Measurements from ENCODE around the gene CFAP70.

CFAP70 gene

GRCh38 chr10:73388228-73388627 lies 29.6 kb upstream of the CFAP70 start:
- Histone ChIP-seq H3K36me3 (ENCODE audit: control insufficient read depth in 1 of 2, insufficient read depth in 2 of 2, low read length in 2 of 2) (peaks cover 27 to 57% of the 10 kb centered on the region in 2 donors), H3K27me3 (ENCODE audit: control insufficient read depth in 1 of 2, insufficient read depth in 2 of 2, low read length in 2 of 2) (no peaks in the 10 kb centered on the region)

GRCh38 chr10:73386583-73386982 lies 27.9 kb upstream of the CFAP70 start:
- H3K4me3 ChIP-seq (ENCODE audit: low read depth in 1 of 2, low read length in 2 of 2) = no peak overlapping the region
- peaks cover 36 to 71% of the 10 kb centered on the region in 2 donors for H3K36me3 ChIP-seq (ENCODE audit: control insufficient read depth in 1 of 2, insufficient read depth in 2 of 2, low read length in 2 of 2)
- no peaks in the 10 kb centered on the region for H3K27me3 ChIP-seq (ENCODE audit: control insufficient read depth in 1 of 2, insufficient read depth in 2 of 2, low read length in 2 of 2)
- no peaks in the 10 kb centered on the region for H3K4me1 ChIP-seq (ENCODE audit: control insufficient read depth in 1 of 2, insufficient read depth in 2 of 2, low read length in 2 of 2)
- H3K9me3 ChIP-seq (ENCODE audit: control insufficient read depth in 1 of 2, low read length in 2 of 2) = no peaks in the 10 kb centered on the region
- no peak overlapping the region for H3K27ac ChIP-seq (ENCODE audit: low read depth, low read length)
- H3K9ac ChIP-seq (ENCODE audit: low read depth in 1 of 2, low read length in 2 of 2) = no peak overlapping the region

More at GRCh38 chr10:73388228-73388627, 29.6 kb upstream of the CFAP70 start:
- H3K4me1 ChIP-seq (ENCODE audit: control insufficient read depth in 1 of 2, insufficient read depth in 2 of 2, low read length in 2 of 2) = no peaks in the 10 kb centered on the region
- H3K9ac ChIP-seq (ENCODE audit: low read depth in 1 of 2, low read length in 2 of 2) = no peak overlapping the region
- no peaks in the 10 kb centered on the region for H3K9me3 ChIP-seq (ENCODE audit: control insufficient read depth in 1 of 2, low read length in 2 of 2)
- H3K4me3 ChIP-seq (ENCODE audit: low read depth in 1 of 2, low read length in 2 of 2) = no peak overlapping the region
- no peak overlapping the region for H3K27ac ChIP-seq (ENCODE audit: low read depth, low read length)

GRCh38 chr10:73379064-73379748 lies 20.5 kb upstream of the CFAP70 start:
- Histone ChIP-seq H3K27me3 (ENCODE audit: control insufficient read depth in 1 of 2, insufficient read depth in 2 of 2, low read length in 2 of 2) (no peaks in the 10 kb centered on the region), H3K36me3 (ENCODE audit: control insufficient read depth in 1 of 2, insufficient read depth in 2 of 2, low read length in 2 of 2) (peaks cover 33 to 71% of the 10 kb centered on the region in 2 donors)

GRCh38 chr10:73376679-73377078 lies 18.0 kb upstream of the CFAP70 start:
- Histone ChIP-seq H3K36me3 (ENCODE audit: control insufficient read depth in 1 of 2, insufficient read depth in 2 of 2, low read length in 2 of 2) (peaks cover 21 to 54% of the 10 kb centered on the region in 2 donors), H3K4me1 (ENCODE audit: control insufficient read depth in 1 of 2, insufficient read depth in 2 of 2, low read length in 2 of 2) (no peaks in the 10 kb centered on the region), H3K9ac (ENCODE audit: low read depth in 1 of 2, low read length in 2 of 2) (no peak overlapping the region), H3K4me3 (ENCODE audit: low read depth in 1 of 2, low read length in 2 of 2) (no peak overlapping the region), H3K27ac (ENCODE audit: low read depth, low read length) (no peak overlapping the region), H3K9me3 (ENCODE audit: control insufficient read depth in 1 of 2, low read length in 2 of 2) (no peaks in the 10 kb centered on the region), H3K27me3 (ENCODE audit: control insufficient read depth in 1 of 2, insufficient read depth in 2 of 2, low read length in 2 of 2) (no peaks in the 10 kb centered on the region)

More at GRCh38 chr10:73379064-73379748, 20.5 kb upstream of the CFAP70 start:
- Histone ChIP-seq H3K9me3 (ENCODE audit: control insufficient read depth in 1 of 2, low read length in 2 of 2) (no peaks in the 10 kb centered on the region), H3K27ac (ENCODE audit: low read depth, low read length) (no peak overlapping the region), H3K4me3 (ENCODE audit: low read depth in 1 of 2, low read length in 2 of 2) (no peak overlapping the region), H3K9ac (ENCODE audit: low read depth in 1 of 2, low read length in 2 of 2) (no peak overlapping the region), H3K4me1 (ENCODE audit: control insufficient read depth in 1 of 2, insufficient read depth in 2 of 2, low read length in 2 of 2) (no peaks in the 10 kb centered on the region)

- no peak overlapping the region for H3K4me3 ChIP-seq (ENCODE audit: low read depth in 1 of 2, low read length in 2 of 2)
- peaks cover 9 to 18% of the 10 kb centered on the region in 2 donors for H3K36me3 ChIP-seq (ENCODE audit: control insufficient read depth in 1 of 2, insufficient read depth in 2 of 2, low read length in 2 of 2)
- H3K27ac ChIP-seq (ENCODE audit: low read depth, low read length) = no peak overlapping the region
- H3K9ac ChIP-seq (ENCODE audit: low read depth in 1 of 2, low read length in 2 of 2) = no peak overlapping the region
- no peaks in the 10 kb centered on the region for H3K4me1 ChIP-seq (ENCODE audit: control insufficient read depth in 1 of 2, insufficient read depth in 2 of 2, low read length in 2 of 2)
- no peaks in the 10 kb centered on the region for H3K9me3 ChIP-seq (ENCODE audit: control insufficient read depth in 1 of 2, low read length in 2 of 2)
- no peaks in the 10 kb centered on the region for H3K27me3 ChIP-seq (ENCODE audit: control insufficient read depth in 1 of 2, insufficient read depth in 2 of 2, low read length in 2 of 2)
Measured at GRCh38 chr10:73368238-73368637, 9.6 kb upstream of the CFAP70 start.

GRCh38 chr10:73366381-73367298 lies 8.0 kb upstream of the CFAP70 start:
- Histone ChIP-seq H3K27me3 (ENCODE audit: control insufficient read depth in 1 of 2, insufficient read depth in 2 of 2, low read length in 2 of 2) (no peaks in the 10 kb centered on the region), H3K27ac (ENCODE audit: low read depth, low read length) (no peak overlapping the region), H3K9ac (ENCODE audit: low read depth in 1 of 2, low read length in 2 of 2) (no peak overlapping the region), H3K36me3 (ENCODE audit: control insufficient read depth in 1 of 2, insufficient read depth in 2 of 2, low read length in 2 of 2) (peaks cover 9 to 22% of the 10 kb centered on the region in 2 donors), H3K4me1 (ENCODE audit: control insufficient read depth in 1 of 2, insufficient read depth in 2 of 2, low read length in 2 of 2) (no peaks in the 10 kb centered on the region), H3K4me3 (ENCODE audit: low read depth in 1 of 2, low read length in 2 of 2) (no peak overlapping the region), H3K9me3 (ENCODE audit: control insufficient read depth in 1 of 2, low read length in 2 of 2) (no peaks in the 10 kb centered on the region)

GRCh38 chr10:73364964-73365363 lies 6.3 kb upstream of the CFAP70 start:
- Histone ChIP-seq H3K27me3 (ENCODE audit: control insufficient read depth in 1 of 2, insufficient read depth in 2 of 2, low read length in 2 of 2) (no peaks in the 10 kb centered on the region), H3K4me3 (ENCODE audit: low read depth in 1 of 2, low read length in 2 of 2) (no peak overlapping the region), H3K27ac (ENCODE audit: low read depth, low read length) (no peak overlapping the region), H3K4me1 (ENCODE audit: control insufficient read depth in 1 of 2, insufficient read depth in 2 of 2, low read length in 2 of 2) (no peaks in the 10 kb centered on the region), H3K9ac (ENCODE audit: low read depth in 1 of 2, low read length in 2 of 2) (no peak overlapping the region), H3K9me3 (ENCODE audit: control insufficient read depth in 1 of 2, low read length in 2 of 2) (no peaks in the 10 kb centered on the region), H3K36me3 (ENCODE audit: control insufficient read depth in 1 of 2, insufficient read depth in 2 of 2, low read length in 2 of 2) (peaks cover 9 to 22% of the 10 kb centered on the region in 2 donors)

- H3K4me1 ChIP-seq (ENCODE audit: control insufficient read depth in 1 of 2, insufficient read depth in 2 of 2, low read length in 2 of 2) = peaks cover 6 to 10% of the 10 kb centered on the region in 2 donors
- H3K36me3 ChIP-seq (ENCODE audit: control insufficient read depth in 1 of 2, insufficient read depth in 2 of 2, low read length in 2 of 2) = peaks cover 0 to 8% of the 10 kb centered on the region in 2 donors
- no peaks in the 10 kb centered on the region for H3K27me3 ChIP-seq (ENCODE audit: control insufficient read depth in 1 of 2, insufficient read depth in 2 of 2, low read length in 2 of 2)
- H3K4me3 ChIP-seq (ENCODE audit: low read depth in 1 of 2, low read length in 2 of 2) = no peak overlapping the region
- H3K9me3 ChIP-seq (ENCODE audit: control insufficient read depth in 1 of 2, low read length in 2 of 2) = no peaks in the 10 kb centered on the region
- no peak overlapping the region for H3K9ac ChIP-seq (ENCODE audit: low read depth in 1 of 2, low read length in 2 of 2)
- H3K27ac ChIP-seq (ENCODE audit: low read depth, low read length) = no peak overlapping the region
Measured at GRCh38 chr10:73359492-73359891, 828 bp upstream of the CFAP70 start.

- peak overlapping the region; percentile 80 to 87 for H3K4me3 ChIP-seq (ENCODE audit: low read depth in 1 of 2, low read length in 2 of 2)
- H3K9ac ChIP-seq (ENCODE audit: low read depth in 1 of 2, low read length in 2 of 2) = peak overlapping the region; percentile 67 to 73
- peaks cover 6 to 10% of the 10 kb centered on the region in 2 donors for H3K4me1 ChIP-seq (ENCODE audit: control insufficient read depth in 1 of 2, insufficient read depth in 2 of 2, low read length in 2 of 2)
- no peaks in the 10 kb centered on the region for H3K9me3 ChIP-seq (ENCODE audit: control insufficient read depth in 1 of 2, low read length in 2 of 2)
- H3K27ac ChIP-seq (ENCODE audit: low read depth, low read length) = no peak overlapping the region
- H3K27me3 ChIP-seq (ENCODE audit: control insufficient read depth in 1 of 2, insufficient read depth in 2 of 2, low read length in 2 of 2) = no peaks in the 10 kb centered on the region
- H3K36me3 ChIP-seq (ENCODE audit: control insufficient read depth in 1 of 2, insufficient read depth in 2 of 2, low read length in 2 of 2) = no peaks in the 10 kb centered on the region
Measured at GRCh38 chr10:73357821-73358220, 843 bp downstream of the CFAP70 start.

GRCh38 chr10:73357166-73357565 lies 1.5 kb downstream of the CFAP70 start:
- Histone ChIP-seq H3K9me3 (ENCODE audit: control insufficient read depth in 1 of 2, low read length in 2 of 2) (no peaks in the 10 kb centered on the region), H3K4me3 (ENCODE audit: low read depth in 1 of 2, low read length in 2 of 2) (no peak overlapping the region), H3K27me3 (ENCODE audit: control insufficient read depth in 1 of 2, insufficient read depth in 2 of 2, low read length in 2 of 2) (no peaks in the 10 kb centered on the region), H3K9ac (ENCODE audit: low read depth in 1 of 2, low read length in 2 of 2) (no peak overlapping the region), H3K27ac (ENCODE audit: low read depth, low read length) (no peak overlapping the region), H3K36me3 (ENCODE audit: control insufficient read depth in 1 of 2, insufficient read depth in 2 of 2, low read length in 2 of 2) (no peaks in the 10 kb centered on the region), H3K4me1 (ENCODE audit: control insufficient read depth in 1 of 2, insufficient read depth in 2 of 2, low read length in 2 of 2) (peaks cover 6 to 10% of the 10 kb centered on the region in 2 donors)
